Iris pigment epithelial cell (primary cell): ENCODE results near the gene ITCH.
"Not testable (repeated sequence)": the region's sequence is repeated elsewhere in the genome, so short reads cannot be mapped to it uniquely, and the experiment has no call there.

ENCODE experiments used
- DNase-seq: peaks from one replicate; pipeline ENCODE4 v3.0.0-alpha.2; 2011; ENCODE audit warnings: low read depth

Gene ITCH

DNA sequence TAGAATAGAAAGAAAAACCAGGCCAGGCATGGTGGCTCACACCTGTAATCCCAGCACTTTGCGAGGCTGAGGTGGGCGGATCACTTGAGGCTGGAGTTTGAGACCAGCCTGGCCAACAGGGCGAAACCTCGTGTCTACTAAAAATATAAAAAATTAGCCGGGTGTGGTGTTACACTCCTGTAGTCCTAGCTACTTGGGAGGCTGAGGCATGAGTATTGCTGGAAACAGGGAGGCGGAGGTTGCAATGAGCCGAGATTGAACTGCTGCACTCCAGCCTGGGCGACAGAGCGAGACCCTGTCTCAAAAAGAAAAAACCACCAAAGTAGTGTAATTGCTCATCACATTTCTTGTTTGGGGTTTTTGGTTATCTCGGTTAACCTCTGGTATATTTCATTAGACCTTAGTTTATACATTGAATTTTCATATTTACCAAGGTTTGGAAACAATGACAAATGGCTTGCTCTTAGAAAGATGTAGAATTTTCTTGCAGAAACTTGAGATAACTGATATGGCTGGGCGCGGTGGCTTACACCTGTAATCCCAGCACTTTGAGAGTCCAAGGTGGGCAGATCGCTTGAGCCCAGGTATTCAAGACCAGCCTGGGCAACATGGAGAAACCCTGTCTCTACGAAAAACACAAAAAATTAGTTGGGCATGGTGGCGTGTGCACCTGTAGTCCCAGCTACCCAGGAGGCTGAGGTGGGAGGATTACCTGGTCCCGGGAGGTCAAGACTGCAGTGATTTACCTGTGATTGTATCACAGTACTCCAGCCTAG, 14.2 kb downstream of the ITCH start:
- DNase-seq = no peak

DNA sequence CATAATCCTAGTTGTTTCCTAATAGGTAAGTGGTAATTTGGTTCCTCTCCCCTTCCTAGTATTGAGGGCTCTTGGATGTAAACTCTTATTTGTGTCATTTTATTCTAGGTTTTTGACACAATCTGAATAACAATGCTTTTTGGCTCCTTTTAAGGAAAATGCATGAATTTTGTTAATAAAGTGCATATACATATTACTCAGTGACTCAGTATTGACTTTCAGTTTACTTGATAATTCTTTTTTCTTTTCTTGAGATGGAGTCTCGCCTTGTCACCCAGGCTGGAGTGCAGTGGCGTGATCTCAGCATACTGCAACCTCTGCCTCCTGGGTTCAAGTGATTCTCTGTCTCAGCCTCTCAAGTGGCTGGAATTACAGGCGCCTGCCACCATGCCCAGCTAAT, 19.1 kb downstream of the ITCH start:
- no peak for DNase-seq

GRCh38 chr20:34382877-34383455, 19.9 kb downstream of the ITCH start:
- DNase-seq = not testable (repeated sequence)

GRCh38 chr20:34385464-34385863, 22.4 kb downstream of the ITCH start:
- no peak for DNase-seq

DNA sequence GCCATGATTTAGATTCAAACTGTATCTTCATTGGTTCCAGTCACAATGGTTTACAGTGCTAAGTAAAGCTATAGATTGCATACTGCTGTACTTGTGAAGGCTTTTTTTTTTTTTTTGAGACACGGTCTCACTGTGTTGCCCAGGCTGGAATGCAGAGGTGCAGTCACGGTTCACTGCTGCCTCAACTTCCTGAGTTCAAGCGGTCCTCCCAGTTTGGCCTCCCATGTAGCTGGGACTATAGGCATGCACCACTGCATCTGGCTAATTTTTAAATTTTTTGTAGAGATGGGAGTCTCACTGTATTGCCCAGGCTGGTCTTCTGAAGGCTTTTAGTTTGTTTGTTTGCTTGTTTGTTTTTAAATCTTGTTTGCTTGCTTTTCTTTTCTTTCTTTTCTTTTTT, 24.9 kb downstream of the ITCH start:
- no peak for DNase-seq

DNA sequence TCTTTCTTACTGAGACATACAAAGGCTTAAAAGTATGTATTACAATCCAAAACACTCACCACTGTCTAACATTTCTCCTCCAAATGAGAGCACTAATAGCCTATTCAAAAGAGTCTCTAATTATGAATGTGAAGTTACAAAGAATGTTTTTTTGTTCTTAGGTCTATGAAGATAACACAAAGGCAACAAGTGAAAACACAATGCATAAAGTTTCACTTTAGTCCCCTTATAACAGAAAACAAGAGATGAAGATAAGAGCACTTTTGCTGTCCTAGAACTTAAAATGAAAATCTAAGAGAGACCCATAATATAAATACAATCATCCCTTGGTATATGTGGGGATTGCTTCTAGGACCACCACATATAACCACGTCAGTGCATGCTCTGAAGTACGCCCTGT, 25.6 kb downstream of the ITCH start:
- no peak for DNase-seq

- no peak for DNase-seq
These were observed 26.3 kb downstream of the ITCH start for GRCh38 chr20:34389206-34389953.

DNA sequence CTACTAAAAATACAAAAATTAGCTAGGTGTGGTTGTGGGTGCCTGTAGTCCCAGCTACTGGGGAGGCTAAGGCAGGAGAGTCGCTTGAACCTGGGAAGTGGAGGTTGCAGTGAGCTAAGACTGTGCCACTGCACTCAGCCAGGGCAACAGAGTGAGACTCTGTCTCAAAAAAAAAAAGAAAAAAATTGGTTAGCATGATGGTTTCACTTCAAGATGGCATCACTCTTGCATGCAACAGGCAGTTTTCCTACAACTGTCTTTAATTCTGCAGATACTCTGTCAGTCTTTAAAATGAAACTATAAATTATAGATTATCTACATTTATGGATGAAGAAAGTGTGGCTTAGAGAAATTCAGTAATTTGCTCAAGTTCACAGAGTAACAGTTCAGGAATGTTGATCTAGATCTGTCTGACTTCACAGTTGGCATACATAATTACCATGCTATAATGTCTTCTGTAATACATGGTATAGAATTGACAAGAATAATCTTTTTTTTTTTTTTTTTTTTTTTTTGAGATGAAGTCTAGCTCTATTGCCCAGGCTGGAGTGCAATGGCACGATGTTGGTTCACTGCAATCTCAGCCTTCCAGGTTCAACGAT, 27.0 kb downstream of the ITCH start:
- peak; percentile 21 for DNase-seq

- no peak for DNase-seq
These were observed 33.3 kb downstream of the ITCH start for GRCh38 chr20:34396408-34396807.

DNA sequence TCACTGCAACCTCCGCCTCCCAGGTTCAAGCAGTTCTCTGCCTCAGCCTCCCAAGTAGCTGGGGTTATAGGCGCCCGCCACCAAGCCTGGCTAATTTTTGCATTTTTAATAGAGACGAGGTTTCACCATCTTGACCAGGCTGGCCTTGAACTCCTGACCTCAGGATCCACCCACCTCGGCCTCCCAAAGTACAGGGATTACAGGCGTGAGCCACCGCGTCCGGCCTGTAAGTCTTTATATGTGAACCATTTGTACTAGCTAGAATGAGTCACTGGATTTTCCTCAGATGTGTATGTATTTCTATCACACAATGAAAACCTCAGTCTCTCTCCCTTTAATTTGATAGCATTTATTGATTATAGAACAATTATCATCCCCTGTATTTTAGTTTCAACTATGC, 34.0 kb downstream of the ITCH start:
- peak; percentile 85 for DNase-seq

- DNase-seq = peak; percentile 82
These were observed 37.7 kb downstream of the ITCH start for GRCh38 chr20:34400776-34401175.

DNA sequence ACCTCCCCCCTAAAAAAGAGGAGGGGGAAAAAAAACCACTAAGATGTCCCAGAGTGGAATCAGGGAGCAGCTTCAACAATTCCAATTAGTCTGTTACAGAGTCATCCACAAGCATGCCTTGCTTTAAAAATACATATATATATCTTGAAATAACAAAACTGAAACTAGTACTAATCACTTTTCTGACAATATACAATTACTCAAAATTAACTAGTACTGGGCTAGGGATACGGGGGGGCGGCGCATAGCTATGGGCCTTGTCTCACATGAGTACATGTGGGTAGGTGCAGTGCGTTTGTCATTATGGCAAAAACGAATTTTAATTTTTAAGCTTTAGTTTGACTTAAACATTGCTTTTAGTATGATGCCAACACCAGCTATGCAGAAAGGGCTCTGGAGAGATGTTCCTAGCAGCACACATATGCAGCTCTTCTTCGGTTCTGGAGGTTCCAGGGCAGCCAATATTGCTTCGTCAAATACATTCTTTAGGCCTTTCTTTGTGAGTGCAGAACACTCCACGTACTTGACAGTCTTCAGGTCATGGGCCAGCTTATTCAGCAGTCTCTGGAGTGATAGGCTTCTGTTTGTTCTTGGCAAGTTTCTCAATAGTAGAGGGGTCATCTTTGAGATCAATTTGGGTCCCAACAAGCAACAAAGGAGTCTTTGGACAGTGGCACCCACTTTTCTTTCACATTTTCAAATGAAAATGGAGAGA, 38.8 kb downstream of the ITCH start:
- DNase-seq = peak; percentile 43

DNA sequence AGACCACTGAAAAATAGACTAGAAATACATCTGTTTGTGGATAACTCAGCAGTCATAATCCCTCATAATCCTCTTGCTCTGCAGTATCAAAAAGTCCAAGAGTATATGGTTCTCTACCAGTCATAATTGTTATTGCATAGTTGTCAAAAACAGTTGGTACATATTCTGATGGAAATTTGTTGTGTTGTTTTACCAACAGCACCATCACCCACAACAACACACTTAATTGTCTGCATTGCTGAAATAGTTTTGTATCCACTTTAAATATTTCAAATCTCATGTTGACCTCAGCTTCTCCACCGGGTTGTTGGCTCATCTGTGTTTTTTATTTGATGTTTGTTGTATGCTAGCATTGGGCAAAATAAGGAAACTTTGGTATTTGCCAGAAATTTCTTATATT, 39.4 kb downstream of the ITCH start:
- peak; percentile 48 for DNase-seq

- no peak for DNase-seq
These were observed 40.2 kb downstream of the ITCH start for GRCh38 chr20:34403063-34403827.

DNA sequence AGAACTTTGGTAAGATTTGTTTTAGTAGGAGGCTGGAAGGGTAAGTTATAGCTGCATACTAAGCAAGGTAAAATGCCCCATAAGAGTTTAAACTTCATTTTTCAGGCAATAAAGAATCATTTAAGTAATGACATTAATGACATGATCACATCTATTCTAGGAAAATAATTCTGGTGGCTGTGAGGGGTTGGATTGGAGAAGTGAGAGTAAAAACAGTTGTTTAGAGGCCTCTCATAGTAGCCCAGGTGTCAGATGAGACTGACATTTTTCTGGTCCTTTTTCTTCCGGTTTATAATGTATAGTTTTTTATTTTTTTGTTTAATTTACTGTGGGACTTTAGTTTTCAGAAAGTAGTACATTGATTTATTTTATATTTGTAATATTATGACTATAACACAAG, 40.8 kb downstream of the ITCH start:
- no peak for DNase-seq

- DNase-seq = no peak
These were observed 41.7 kb downstream of the ITCH start for GRCh38 chr20:34404803-34405202.

DNA sequence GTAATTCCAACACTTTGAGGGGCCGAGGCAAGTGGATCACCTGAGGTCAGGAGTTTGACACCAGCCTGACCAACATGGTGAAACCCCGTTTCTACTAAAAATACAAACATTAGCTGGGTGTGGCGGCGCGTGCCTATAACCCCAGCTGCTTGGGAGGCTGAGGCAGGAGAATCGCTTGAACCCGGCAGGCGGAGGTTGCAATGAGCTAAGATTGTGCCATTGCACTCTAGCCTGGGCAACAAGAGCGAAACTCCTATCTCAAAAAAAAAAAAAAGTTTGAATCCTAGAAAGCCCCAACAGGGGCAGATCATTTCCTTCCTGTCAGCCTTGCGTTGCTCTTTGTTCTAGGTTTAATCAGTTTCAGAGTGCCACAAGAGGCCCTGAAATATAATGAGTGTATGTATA, 42.2 kb downstream of the ITCH start:
- not testable (repeated sequence) for DNase-seq

DNA sequence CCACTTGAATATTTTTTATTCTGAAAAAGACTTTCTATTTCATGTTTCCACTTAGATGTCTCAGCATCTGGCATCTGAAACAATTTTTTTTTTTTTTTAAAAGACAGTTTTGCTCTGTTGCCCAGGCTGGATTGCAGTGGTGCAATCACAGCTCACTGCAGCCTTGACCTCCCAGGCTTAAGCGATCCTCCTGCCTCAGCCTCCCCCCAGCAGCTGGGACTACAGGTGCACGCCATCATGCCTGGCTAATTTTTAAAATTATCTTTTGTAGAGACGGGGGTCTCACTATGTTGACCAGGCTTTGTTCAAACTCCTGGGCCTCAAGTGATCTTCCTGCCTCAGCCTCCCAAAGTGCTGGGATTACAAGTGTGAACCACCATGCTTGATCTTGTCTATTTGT, 42.9 kb downstream of the ITCH start:
- not testable (repeated sequence) for DNase-seq

GRCh38 chr20:34407962-34408474, 44.9 kb downstream of the ITCH start:
- DNase-seq = no peak

GRCh38 chr20:34410336-34410735, 47.3 kb downstream of the ITCH start:
- DNase-seq = no peak

DNA sequence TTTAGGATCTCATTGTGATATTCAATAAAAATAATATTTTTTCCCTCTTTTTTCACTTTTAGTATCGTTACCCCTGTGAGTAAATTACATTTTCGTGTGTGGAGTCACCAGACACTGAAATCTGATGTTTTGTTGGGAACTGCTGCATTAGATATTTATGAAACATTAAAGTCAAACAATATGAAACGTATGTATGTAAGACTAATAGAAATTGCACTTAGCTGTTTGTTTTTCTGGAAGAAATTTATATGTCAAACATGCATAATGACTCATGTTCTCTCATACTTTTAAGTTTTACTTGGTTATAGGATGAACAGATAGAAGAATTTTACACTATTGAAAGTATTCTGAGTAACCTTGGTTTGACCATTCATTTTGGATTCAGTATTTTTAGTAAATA, 49.4 kb downstream of the ITCH start:
- no peak for DNase-seq
